SK-N-SH (cell line): ENCODE measurements around the gene STARD13.

Source experiments
- CTCF ChIP-seq: fragments of 200-600 bp; sonication (generic); IDR thresholded peaks from 2 replicates; pipeline ENCODE4 v1.6.1; 2017; ENCODE audit warnings: antibody characterized with exemption, mild to moderate bottlenecking, moderate library complexity
- GATA2 ChIP-seq: sonication (generic); formaldehyde crosslinking; IDR thresholded peaks from 2 replicates; pipeline ENCODE4 v1.5.0; 2020; ENCODE audit warnings: mild to moderate bottlenecking, missing genetic modification reagents
- JUND ChIP-seq: IDR thresholded peaks from 2 replicates; pipeline ENCODE4 v1.4.0; 2012
- MEF2A ChIP-seq: IDR thresholded peaks from 2 replicates; pipeline ENCODE4 v1.4.0; 2012; ENCODE audit warnings: low read depth, borderline replicate concordance
- POLR2AphosphoS5 ChIP-seq: IDR thresholded peaks from 2 replicates; pipeline ENCODE4 v1.6.1; 2012; ENCODE audit warnings: low read depth, low read length
- RAD21 ChIP-seq: IDR thresholded peaks from 2 replicates; pipeline ENCODE4 v1.6.1; 2012; ENCODE audit warnings: mild to moderate bottlenecking, low read length
- SIN3A ChIP-seq: IDR thresholded peaks from 2 replicates; pipeline ENCODE4 v1.6.1; 2012; ENCODE audit warnings: low read depth, mild to moderate bottlenecking, low read length, moderate library complexity, borderline replicate concordance
- SMC3 ChIP-seq: IDR thresholded peaks from 2 replicates; pipeline ENCODE4 v1.6.1; 2012; ENCODE audit warnings: low read depth, low read length, improper control_type of control experiment
- TAF1 ChIP-seq: IDR thresholded peaks from 2 replicates; pipeline ENCODE4 v1.6.1; 2012; ENCODE audit warnings: low read depth, mild to moderate bottlenecking, low read length, moderate library complexity, borderline replicate concordance
- YY1 ChIP-seq: IDR thresholded peaks from 2 replicates; pipeline ENCODE4 v1.4.0; 2012; ENCODE audit warnings: low read depth, mild to moderate bottlenecking

GRCh38 chr13:33262594-33262993 lies 23.0 kb downstream of the STARD13 start:
- no peak for TF ChIP-seq GATA2
- no peak for TF ChIP-seq MEF2A
- no peak for TF ChIP-seq POLR2AphosphoS5
- TF ChIP-seq SMC3: no peak
- no peak for TF ChIP-seq TAF1
- no peak for TF ChIP-seq CTCF
- TF ChIP-seq JUND: no peak
- no peak for TF ChIP-seq RAD21
- TF ChIP-seq YY1: no peak
- TF ChIP-seq SIN3A: no peak
